Parathyroid adenoma (tissue), 2 donors: ENCODE results near the gene TP53I13.

Source experiments
- H2AFZ ChIP-seq: fragments of 300-600 bp; sonication (generic); one replicate; pipeline ENCODE4 v1.7.0; 2017; ENCODE audit warnings: antibody characterized with exemption, mild to moderate bottlenecking
- H3K27ac ChIP-seq: fragments of 300-600 bp; sonication (generic); one replicate; pipeline ENCODE4 v1.7.0; 2017
- H3K27me3 ChIP-seq: fragments of 300-600 bp; sonication (generic); one replicate; pipeline ENCODE4 v1.7.0; 2017; ENCODE audit warnings: low read length; ENCODE audit not compliant: control insufficient read depth, insufficient read depth
- H3K36me3 ChIP-seq: fragments of 300-600 bp; sonication (generic); one replicate; pipeline ENCODE4 v1.7.0; 2017; ENCODE audit warnings: low read length; ENCODE audit not compliant: control insufficient read depth, insufficient read depth
- H3K4me1 ChIP-seq: fragments of 300-600 bp; sonication (generic); one replicate; pipeline ENCODE4 v1.7.0; 2017; ENCODE audit warnings: control low read depth
- H3K4me2 ChIP-seq: fragments of 300-600 bp; sonication (generic); one replicate; pipeline ENCODE4 v1.7.0; 2017; ENCODE audit warnings: low read length
- H3K4me3 ChIP-seq: fragments of 300-600 bp; sonication (generic); one replicate; pipeline ENCODE4 v1.7.0; 2017; ENCODE audit warnings: low read depth, low read length
- H3K79me2 ChIP-seq: fragments of 300-600 bp; sonication (generic); one replicate; pipeline ENCODE4 v1.7.0; 2017; ENCODE audit warnings: control low read depth
- H3K9ac ChIP-seq: fragments of 300-600 bp; sonication (generic); one replicate; pipeline ENCODE4 v1.7.0; 2017; ENCODE audit warnings: mild to moderate bottlenecking
- H3K9me3 ChIP-seq: fragments of 300-600 bp; sonication (generic); one replicate; pipeline ENCODE4 v1.7.0; 2017; ENCODE audit warnings: low read length; ENCODE audit not compliant: control insufficient read depth
- TF ChIP-seq, protein P1 (sequence below): fragments of 300-600 bp; sonication (generic); IDR thresholded peaks from one replicate; pipeline ENCODE4 v1.7.0; 2017; ENCODE audit warnings: antibody characterized with exemption, mild to moderate bottlenecking
- donor health status: primary hyperparathyroidism.

Gene TP53I13

GRCh38 chr17:29583324-29584248 is 15.1 kb downstream of the TP53I13 start:
- no peak overlapping the region for H3K4me2 ChIP-seq
- TF ChIP-seq, protein P1, sequence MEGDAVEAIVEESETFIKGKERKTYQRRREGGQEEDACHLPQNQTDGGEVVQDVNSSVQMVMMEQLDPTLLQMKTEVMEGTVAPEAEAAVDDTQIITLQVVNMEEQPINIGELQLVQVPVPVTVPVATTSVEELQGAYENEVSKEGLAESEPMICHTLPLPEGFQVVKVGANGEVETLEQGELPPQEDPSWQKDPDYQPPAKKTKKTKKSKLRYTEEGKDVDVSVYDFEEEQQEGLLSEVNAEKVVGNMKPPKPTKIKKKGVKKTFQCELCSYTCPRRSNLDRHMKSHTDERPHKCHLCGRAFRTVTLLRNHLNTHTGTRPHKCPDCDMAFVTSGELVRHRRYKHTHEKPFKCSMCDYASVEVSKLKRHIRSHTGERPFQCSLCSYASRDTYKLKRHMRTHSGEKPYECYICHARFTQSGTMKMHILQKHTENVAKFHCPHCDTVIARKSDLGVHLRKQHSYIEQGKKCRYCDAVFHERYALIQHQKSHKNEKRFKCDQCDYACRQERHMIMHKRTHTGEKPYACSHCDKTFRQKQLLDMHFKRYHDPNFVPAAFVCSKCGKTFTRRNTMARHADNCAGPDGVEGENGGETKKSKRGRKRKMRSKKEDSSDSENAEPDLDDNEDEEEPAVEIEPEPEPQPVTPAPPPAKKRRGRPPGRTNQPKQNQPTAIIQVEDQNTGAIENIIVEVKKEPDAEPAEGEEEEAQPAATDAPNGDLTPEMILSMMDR, result no peak
- no peak overlapping the region for H3K27ac ChIP-seq
- H3K36me3 ChIP-seq, result no peaks in the 10 kb centered on the region
- no peak overlapping the region for H2AFZ ChIP-seq
- peaks cover 8% of the 10 kb centered on the region for H3K4me1 ChIP-seq
- H3K9me3 ChIP-seq, result no peaks in the 10 kb centered on the region
- no peak overlapping the region for H3K9ac ChIP-seq
- H3K4me3 ChIP-seq, result no peak overlapping the region
- peaks cover 41% of the 10 kb centered on the region for H3K79me2 ChIP-seq
- no peaks in the 10 kb centered on the region for H3K27me3 ChIP-seq

DNA sequence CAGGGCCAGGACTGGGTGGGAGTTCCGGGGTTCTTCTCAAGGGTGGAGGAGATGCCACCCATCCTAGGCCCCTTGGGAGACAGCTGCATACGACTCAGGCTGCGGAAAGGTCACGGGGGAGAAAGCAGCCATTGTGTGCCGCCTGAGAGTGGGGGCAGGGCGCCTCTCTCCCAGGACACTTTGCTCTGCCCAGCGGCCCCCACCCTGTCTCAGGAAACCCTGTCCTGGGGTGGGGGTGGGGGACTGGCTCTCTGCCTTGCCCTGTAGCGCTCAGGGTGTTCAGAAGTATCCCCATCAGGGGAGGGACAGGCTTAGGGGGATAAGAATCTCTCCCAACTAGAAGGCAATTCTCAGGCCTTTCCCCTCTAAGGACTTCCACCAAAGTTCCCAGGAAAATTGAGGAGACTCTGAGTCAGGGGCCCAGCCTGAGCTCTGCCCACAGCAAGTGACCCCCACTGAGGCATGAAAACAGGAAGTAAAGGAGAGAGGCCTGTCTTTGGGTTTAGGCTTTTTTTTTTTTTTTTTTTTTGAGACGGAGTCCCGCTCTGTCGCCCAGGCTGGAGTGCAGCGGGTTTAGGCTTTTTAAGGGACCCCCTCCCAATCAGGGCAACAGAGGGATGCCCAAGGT is 16.1 kb downstream of the TP53I13 start:
- Histone ChIP-seq H3K4me1 (peaks cover 8% of the 10 kb centered on the region), H3K9ac (no peak overlapping the region)
- TF ChIP-seq, protein P1, result no peak

GRCh38 chr17:29585080-29585751 is 16.7 kb downstream of the TP53I13 start:
- no peak overlapping the region for H3K9ac ChIP-seq
- H3K79me2 ChIP-seq, result peaks cover 35% of the 10 kb centered on the region
- no peaks in the 10 kb centered on the region for H3K36me3 ChIP-seq
- TF ChIP-seq, protein P1, result no peak
- H3K27ac ChIP-seq, result peak overlapping the region; percentile 65
- H3K9me3 ChIP-seq, result no peaks in the 10 kb centered on the region
- peaks cover 11% of the 10 kb centered on the region for H3K4me1 ChIP-seq
- no peak overlapping the region for H2AFZ ChIP-seq
- no peaks in the 10 kb centered on the region for H3K27me3 ChIP-seq
- no peak overlapping the region for H3K4me2 ChIP-seq
- H3K4me3 ChIP-seq, result peak overlapping the region; percentile 25

More for the DNA sequence above, 16.1 kb downstream of the TP53I13 start:
- Histone ChIP-seq H3K79me2 (peaks cover 41% of the 10 kb centered on the region), H2AFZ (no peak overlapping the region), H3K9me3 (no peaks in the 10 kb centered on the region), H3K27me3 (no peaks in the 10 kb centered on the region), H3K4me2 (no peak overlapping the region), H3K36me3 (no peaks in the 10 kb centered on the region), H3K4me3 (no peak overlapping the region), H3K27ac (peak overlapping the region; percentile 65)

GRCh38 chr17:29586676-29587469 is 18.4 kb downstream of the TP53I13 start:
- H3K9me3 ChIP-seq, result no peaks in the 10 kb centered on the region
- H3K27ac ChIP-seq, result peak overlapping the region; percentile 20
- no peak overlapping the region for H3K9ac ChIP-seq
- H3K36me3 ChIP-seq, result no peaks in the 10 kb centered on the region
- no peak overlapping the region for H3K4me2 ChIP-seq
- TF ChIP-seq, protein P1, result no peak
- H3K27me3 ChIP-seq, result no peaks in the 10 kb centered on the region
- no peak overlapping the region for H3K4me3 ChIP-seq
- no peak overlapping the region for H2AFZ ChIP-seq
- H3K4me1 ChIP-seq, result peaks cover 19% of the 10 kb centered on the region
- H3K79me2 ChIP-seq, result peaks cover 35% of the 10 kb centered on the region
